Measurements from ENCODE around the gene YEATS2.

The YEATS2 gene

DNA sequence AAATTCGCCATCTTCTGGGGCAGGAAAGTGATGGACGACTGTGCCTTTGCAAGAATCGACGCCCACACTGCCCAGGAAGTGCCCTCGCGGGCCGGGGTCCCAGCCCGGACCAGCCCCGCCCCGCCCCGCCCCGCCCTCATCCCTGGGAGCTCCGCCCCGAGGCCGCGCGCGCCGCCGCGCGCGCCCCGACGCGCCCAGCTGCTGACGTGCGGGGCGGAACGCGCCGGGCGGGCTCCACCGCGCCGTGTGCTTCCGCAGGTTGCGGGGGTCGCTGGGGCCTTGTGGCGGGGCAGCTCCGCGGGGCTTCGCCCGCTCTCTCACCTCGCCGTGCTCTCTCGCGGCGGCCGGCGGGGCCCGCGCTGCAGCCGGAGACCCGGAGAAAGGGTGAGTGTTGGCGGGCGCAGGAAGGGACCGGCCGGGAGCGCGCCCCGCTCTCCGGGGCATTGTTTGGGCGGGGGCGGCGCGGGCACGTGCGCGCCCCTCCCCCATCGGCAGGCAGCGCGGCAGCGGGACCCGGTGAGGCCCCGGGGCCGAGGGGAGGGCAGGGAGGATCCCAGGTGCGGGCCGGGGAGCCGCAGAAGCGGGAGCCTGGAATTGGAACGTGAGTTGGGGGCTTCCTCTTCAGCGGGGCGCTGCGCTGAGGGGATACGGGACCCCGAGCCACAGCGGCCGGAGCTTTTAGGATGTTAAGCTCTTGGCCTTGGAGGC, at the start of gene YEATS2:
TSS of gene YEATS2 (plus strand) at position 188 of the 708 bp plus-strand sequence. CDS start 17,366 bp downstream, outside the sequence.
- peak within 1 kb of the TSS; percentile 99 for H3K4me3 ChIP-seq (replicated peaks; ENCODE audit: low read depth, low read length)
- DNase-seq (ENCODE audit: extremely low read depth, low read depth), result no peak
- TF ChIP-seq, protein P1, sequence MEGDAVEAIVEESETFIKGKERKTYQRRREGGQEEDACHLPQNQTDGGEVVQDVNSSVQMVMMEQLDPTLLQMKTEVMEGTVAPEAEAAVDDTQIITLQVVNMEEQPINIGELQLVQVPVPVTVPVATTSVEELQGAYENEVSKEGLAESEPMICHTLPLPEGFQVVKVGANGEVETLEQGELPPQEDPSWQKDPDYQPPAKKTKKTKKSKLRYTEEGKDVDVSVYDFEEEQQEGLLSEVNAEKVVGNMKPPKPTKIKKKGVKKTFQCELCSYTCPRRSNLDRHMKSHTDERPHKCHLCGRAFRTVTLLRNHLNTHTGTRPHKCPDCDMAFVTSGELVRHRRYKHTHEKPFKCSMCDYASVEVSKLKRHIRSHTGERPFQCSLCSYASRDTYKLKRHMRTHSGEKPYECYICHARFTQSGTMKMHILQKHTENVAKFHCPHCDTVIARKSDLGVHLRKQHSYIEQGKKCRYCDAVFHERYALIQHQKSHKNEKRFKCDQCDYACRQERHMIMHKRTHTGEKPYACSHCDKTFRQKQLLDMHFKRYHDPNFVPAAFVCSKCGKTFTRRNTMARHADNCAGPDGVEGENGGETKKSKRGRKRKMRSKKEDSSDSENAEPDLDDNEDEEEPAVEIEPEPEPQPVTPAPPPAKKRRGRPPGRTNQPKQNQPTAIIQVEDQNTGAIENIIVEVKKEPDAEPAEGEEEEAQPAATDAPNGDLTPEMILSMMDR (IDR thresholded peaks at IDR 0.05; ENCODE audit: low read depth, low read length, missing control alignments), result no peak

DNA sequence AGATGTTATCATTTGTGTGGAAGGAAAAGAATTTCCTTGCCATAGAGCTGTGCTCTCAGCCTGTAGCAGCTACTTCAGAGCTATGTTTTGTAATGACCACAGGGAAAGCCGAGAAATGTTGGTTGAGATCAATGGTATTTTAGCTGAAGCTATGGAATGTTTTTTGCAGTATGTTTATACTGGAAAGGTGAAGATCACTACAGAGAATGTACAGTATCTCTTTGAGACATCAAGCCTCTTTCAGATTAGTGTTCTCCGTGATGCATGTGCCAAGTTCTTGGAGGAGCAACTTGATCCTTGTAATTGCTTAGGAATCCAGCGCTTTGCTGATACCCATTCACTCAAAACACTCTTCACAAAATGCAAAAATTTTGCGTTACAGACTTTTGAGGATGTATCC, 47.0 kb upstream of the YEATS2 start:
- no peak overlapping the region for H3K4me3 ChIP-seq (replicated peaks; ENCODE audit: low read depth, low read length)
- TF ChIP-seq, protein P1 (IDR thresholded peaks at IDR 0.05; ENCODE audit: low read depth, low read length, missing control alignments), result no peak
- no peak for DNase-seq (ENCODE audit: extremely low read depth, low read depth)

DNA sequence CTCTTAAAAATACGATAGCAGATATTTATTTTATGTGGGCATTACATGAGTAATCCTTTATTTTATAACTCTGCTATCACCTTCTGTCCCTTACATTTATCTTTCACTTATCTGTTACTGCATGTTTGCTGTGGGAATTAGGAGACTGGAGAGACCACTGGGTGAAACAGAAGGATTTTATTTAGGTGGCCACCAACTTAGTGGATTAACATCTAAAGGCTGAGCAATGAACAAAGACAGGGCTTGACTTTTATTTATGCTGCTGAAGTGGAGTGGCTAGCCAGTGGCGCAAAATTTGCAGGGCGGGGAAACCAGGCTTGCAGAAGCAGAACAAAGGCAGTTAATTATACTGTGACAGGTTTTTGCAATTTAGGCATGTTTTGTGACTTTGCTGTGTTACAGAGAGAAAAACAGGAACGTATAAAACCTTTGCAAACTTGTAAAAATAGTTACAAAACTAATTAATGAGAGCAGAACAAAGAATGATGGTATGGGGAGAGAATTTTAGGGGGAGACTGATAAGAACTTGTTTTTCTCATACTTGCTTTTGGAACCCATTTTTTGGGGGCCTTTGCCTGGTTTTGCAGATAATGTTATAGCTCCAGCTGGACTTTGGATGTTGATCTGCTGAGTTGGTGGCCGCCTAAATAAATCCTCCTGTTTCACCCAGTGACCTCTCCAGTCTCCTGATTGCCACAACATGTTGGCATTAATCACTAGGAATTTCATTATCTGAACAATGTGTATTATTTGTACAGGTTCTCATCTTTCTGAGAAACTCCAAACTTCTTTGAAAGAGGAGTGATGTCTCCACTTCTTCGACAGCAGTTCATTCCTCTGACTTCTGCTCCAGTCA, 44.2 kb upstream of the YEATS2 start:
- no peak overlapping the region for H3K4me3 ChIP-seq (replicated peaks; ENCODE audit: low read depth, low read length)
- DNase-seq (ENCODE audit: extremely low read depth, low read depth), result no peak
- TF ChIP-seq, protein P1 (IDR thresholded peaks at IDR 0.05; ENCODE audit: low read depth, low read length, missing control alignments), result no peak

DNA sequence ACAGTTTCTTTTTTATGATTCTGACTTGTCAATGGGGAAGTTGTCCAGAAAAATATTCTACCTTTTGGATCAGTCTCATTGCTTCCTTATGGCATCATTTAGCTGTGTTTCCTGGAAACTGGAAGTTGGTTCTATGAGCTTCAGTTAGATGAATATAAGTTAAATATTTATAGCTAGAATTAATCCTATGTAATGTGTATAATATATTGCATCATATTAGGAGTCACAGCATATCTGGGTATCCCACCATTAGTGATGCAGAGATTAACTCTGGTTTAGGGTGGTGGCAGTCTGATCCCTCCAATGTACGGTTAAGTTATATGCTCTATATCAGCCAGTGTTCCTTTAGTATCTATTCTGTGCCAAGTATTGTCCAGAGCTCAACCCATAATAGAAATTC, 42.9 kb upstream of the YEATS2 start:
- DNase-seq (ENCODE audit: extremely low read depth, low read depth), result no peak
- TF ChIP-seq, protein P1 (IDR thresholded peaks at IDR 0.05; ENCODE audit: low read depth, low read length, missing control alignments), result no peak
- no peak overlapping the region for H3K4me3 ChIP-seq (replicated peaks; ENCODE audit: low read depth, low read length)

DNA sequence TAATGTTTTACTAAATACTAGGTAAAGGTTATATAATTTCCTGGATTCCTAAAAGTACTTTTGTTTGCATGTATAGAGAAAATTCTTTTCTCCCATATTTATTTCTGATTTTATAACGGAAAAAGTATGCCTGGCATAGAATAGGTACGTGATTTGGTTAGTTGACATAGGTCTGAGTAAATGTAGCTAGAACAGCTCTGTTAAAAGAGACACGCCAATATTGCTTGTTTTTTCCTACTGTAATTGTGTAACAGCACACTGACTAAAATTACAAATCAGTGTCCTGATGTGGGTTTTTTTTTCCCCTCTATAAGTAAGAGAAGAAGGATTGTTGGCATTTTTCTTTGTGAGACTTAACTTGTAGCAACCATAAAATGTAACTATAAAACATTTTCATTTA, 35.5 kb upstream of the YEATS2 start:
- TF ChIP-seq, protein P1 (IDR thresholded peaks at IDR 0.05; ENCODE audit: low read depth, low read length, missing control alignments), result no peak
- H3K4me3 ChIP-seq (replicated peaks; ENCODE audit: low read depth, low read length), result no peak overlapping the region
- no peak for DNase-seq (ENCODE audit: extremely low read depth, low read depth)

DNA sequence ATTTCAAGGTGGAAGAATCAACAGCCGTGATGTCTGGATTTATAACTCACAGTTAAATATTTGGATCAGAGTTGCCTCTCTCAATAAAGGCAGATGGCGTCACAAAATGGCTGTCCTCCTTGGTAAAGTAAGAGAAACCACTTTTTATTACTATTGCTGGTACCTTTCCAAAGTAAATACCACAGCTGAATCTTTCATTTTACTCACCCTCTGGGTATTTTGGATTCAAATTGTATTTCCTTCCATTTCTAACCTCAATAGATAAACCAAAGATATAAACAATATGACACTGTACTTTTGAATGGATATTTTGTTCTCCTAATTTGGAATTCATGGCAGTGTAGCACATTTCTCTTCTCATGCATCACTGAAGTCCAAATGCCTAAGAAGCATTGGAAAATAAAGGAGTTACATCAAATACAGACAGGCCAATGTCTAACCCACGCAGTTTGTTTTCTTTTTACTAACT, 32.6 kb upstream of the YEATS2 start:
- DNase-seq (ENCODE audit: extremely low read depth, low read depth), result peak; percentile 49
- no peak overlapping the region for H3K4me3 ChIP-seq (replicated peaks; ENCODE audit: low read depth, low read length)
- TF ChIP-seq, protein P1 (IDR thresholded peaks at IDR 0.05; ENCODE audit: low read depth, low read length, missing control alignments), result no peak
